ENCODE data around the gene FXYD3.
A peak's percentile ranks its signal among the peaks of the same experiment; 100 is the strongest.

Gene FXYD3
- 0 reads per million in 2 experiments for total RNA-seq

GRCh38 chr19:35115177-35115951, at the start of gene FXYD3:
TSS of gene FXYD3 (plus strand) at chr19:35115823. CDS start at chr19:35119377, 3,554 bp downstream.
- no peak for DNase-seq (ENCODE audit: low read depth)

- DNase-seq (ENCODE audit: low read depth) = no peak
Observed at GRCh38 chr19:35066121-35066520, 49.5 kb upstream of the FXYD3 start.

GRCh38 chr19:35066691-35067563, 48.7 kb upstream of the FXYD3 start:
- DNase-seq (ENCODE audit: low read depth) = peak; percentile 79

GRCh38 chr19:35068941-35069634, 46.5 kb upstream of the FXYD3 start:
- DNase-seq (ENCODE audit: low read depth) = no peak

GRCh38 chr19:35069696-35070095, 45.9 kb upstream of the FXYD3 start:
- DNase-seq (ENCODE audit: low read depth) = no peak

- DNase-seq (ENCODE audit: low read depth) = no peak
Observed at GRCh38 chr19:35070471-35070870, 45.2 kb upstream of the FXYD3 start.

- no peak for DNase-seq (ENCODE audit: low read depth)
Observed at GRCh38 chr19:35073516-35073915, 42.1 kb upstream of the FXYD3 start.

- no peak for DNase-seq (ENCODE audit: low read depth)
Observed at GRCh38 chr19:35073941-35074340, 41.7 kb upstream of the FXYD3 start.

- no peak for DNase-seq (ENCODE audit: low read depth)
Observed at GRCh38 chr19:35074426-35075201, 41.0 kb upstream of the FXYD3 start.

GRCh38 chr19:35075202-35076025, 40.2 kb upstream of the FXYD3 start:
- no peak for DNase-seq (ENCODE audit: low read depth)

- no peak for DNase-seq (ENCODE audit: low read depth)
Observed at GRCh38 chr19:35076026-35076370, 39.6 kb upstream of the FXYD3 start.

- DNase-seq (ENCODE audit: low read depth) = no peak
Observed at GRCh38 chr19:35076657-35077056, 39.0 kb upstream of the FXYD3 start.

GRCh38 chr19:35077411-35078223, 38.0 kb upstream of the FXYD3 start:
- DNase-seq (ENCODE audit: low read depth) = no peak

GRCh38 chr19:35079826-35080225, 35.8 kb upstream of the FXYD3 start:
- no peak for DNase-seq (ENCODE audit: low read depth)

GRCh38 chr19:35080613-35081170, 34.9 kb upstream of the FXYD3 start:
- no peak for DNase-seq (ENCODE audit: low read depth)

- DNase-seq (ENCODE audit: low read depth) = no peak
Observed at GRCh38 chr19:35081201-35081600, 34.4 kb upstream of the FXYD3 start.

- no peak for DNase-seq (ENCODE audit: low read depth)
Observed at GRCh38 chr19:35083691-35084508, 31.7 kb upstream of the FXYD3 start.

- DNase-seq (ENCODE audit: low read depth) = no peak
Observed at GRCh38 chr19:35084509-35084762, 31.2 kb upstream of the FXYD3 start.

- no peak for DNase-seq (ENCODE audit: low read depth)
Observed at GRCh38 chr19:35085947-35086346, 29.7 kb upstream of the FXYD3 start.
